Parathyroid adenoma (tissue), 2 donors: ENCODE data around the gene IL10RB.
"Not testable (repeated sequence)": the region's sequence is repeated elsewhere in the genome, so short reads cannot be mapped to it uniquely, and the experiment has no call there.

Experiments used
- H2AFZ ChIP-seq: fragments of 300-600 bp; sonication (generic); one replicate; pipeline ENCODE4 v1.7.0; 2017; ENCODE audit warnings: antibody characterized with exemption, mild to moderate bottlenecking
- H3K27ac ChIP-seq: fragments of 300-600 bp; sonication (generic); one replicate; pipeline ENCODE4 v1.7.0; 2017
- H3K27me3 ChIP-seq: fragments of 300-600 bp; sonication (generic); one replicate; pipeline ENCODE4 v1.7.0; 2017; ENCODE audit warnings: low read length; ENCODE audit not compliant: control insufficient read depth, insufficient read depth
- H3K36me3 ChIP-seq: fragments of 300-600 bp; sonication (generic); one replicate; pipeline ENCODE4 v1.7.0; 2017; ENCODE audit warnings: low read length; ENCODE audit not compliant: control insufficient read depth, insufficient read depth
- H3K4me1 ChIP-seq: fragments of 300-600 bp; sonication (generic); one replicate; pipeline ENCODE4 v1.7.0; 2017; ENCODE audit warnings: control low read depth
- H3K4me2 ChIP-seq: fragments of 300-600 bp; sonication (generic); one replicate; pipeline ENCODE4 v1.7.0; 2017; ENCODE audit warnings: low read length
- H3K4me3 ChIP-seq: fragments of 300-600 bp; sonication (generic); one replicate; pipeline ENCODE4 v1.7.0; 2017; ENCODE audit warnings: low read depth, low read length
- H3K79me2 ChIP-seq: fragments of 300-600 bp; sonication (generic); one replicate; pipeline ENCODE4 v1.7.0; 2017; ENCODE audit warnings: control low read depth
- H3K9ac ChIP-seq: fragments of 300-600 bp; sonication (generic); one replicate; pipeline ENCODE4 v1.7.0; 2017; ENCODE audit warnings: mild to moderate bottlenecking
- H3K9me3 ChIP-seq: fragments of 300-600 bp; sonication (generic); one replicate; pipeline ENCODE4 v1.7.0; 2017; ENCODE audit warnings: low read length; ENCODE audit not compliant: control insufficient read depth
- CTCF ChIP-seq: fragments of 300-600 bp; sonication (generic); IDR thresholded peaks from one replicate; pipeline ENCODE4 v1.7.0; 2017; ENCODE audit warnings: antibody characterized with exemption, mild to moderate bottlenecking
- donor health status: primary hyperparathyroidism.

Gene IL10RB

GRCh38 chr21:33236766-33237165, 29.4 kb upstream of the IL10RB start:
- Histone ChIP-seq H3K9me3 (no peaks in the 10 kb centered on the region), H3K9ac (no peak overlapping the region), H3K79me2 (peaks cover 2% of the 10 kb centered on the region), H2AFZ (no peak overlapping the region), H3K27me3 (no peaks in the 10 kb centered on the region), H3K27ac (no peak overlapping the region), H3K4me1 (no peaks in the 10 kb centered on the region), H3K4me3 (no peak overlapping the region), H3K4me2 (no peak overlapping the region), H3K36me3 (no peaks in the 10 kb centered on the region)
- TF ChIP-seq CTCF, result no peak

DNA sequence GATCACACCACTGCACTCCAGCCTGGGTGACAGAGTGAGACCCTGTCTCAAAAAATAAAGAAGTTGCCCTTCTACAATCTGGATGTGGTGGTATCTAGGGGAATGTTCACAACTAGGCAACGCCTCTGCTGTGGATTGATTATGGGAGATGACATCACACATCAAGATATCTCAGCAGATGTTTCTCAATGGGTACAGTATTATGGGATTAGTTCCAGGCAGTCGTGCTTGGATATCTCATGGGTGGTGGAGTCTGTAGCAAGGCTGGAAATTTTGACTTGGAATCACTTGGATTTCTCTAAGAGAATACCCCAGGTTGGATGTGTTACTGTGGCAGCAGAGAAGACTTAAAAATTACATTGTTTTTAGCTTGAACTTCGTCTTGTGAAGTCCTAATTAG, 28.7 kb upstream of the IL10RB start:
- no peak overlapping the region for H3K4me2 ChIP-seq
- peaks cover 2% of the 10 kb centered on the region for H3K79me2 ChIP-seq
- H3K9me3 ChIP-seq, result no peaks in the 10 kb centered on the region
- TF ChIP-seq CTCF, result no peak
- no peak overlapping the region for H3K27ac ChIP-seq
- no peaks in the 10 kb centered on the region for H3K4me1 ChIP-seq
- no peaks in the 10 kb centered on the region for H3K36me3 ChIP-seq
- H3K4me3 ChIP-seq, result no peak overlapping the region
- no peak overlapping the region for H2AFZ ChIP-seq
- no peak overlapping the region for H3K9ac ChIP-seq
- H3K27me3 ChIP-seq, result no peaks in the 10 kb centered on the region

- no peaks in the 10 kb centered on the region for H3K27me3 ChIP-seq
- no peak for TF ChIP-seq CTCF
- H3K79me2 ChIP-seq, result peaks cover 2% of the 10 kb centered on the region
- H3K9ac ChIP-seq, result no peak overlapping the region
- H3K4me2 ChIP-seq, result no peak overlapping the region
- H2AFZ ChIP-seq, result no peak overlapping the region
- no peak overlapping the region for H3K4me3 ChIP-seq
- H3K36me3 ChIP-seq, result no peaks in the 10 kb centered on the region
- H3K9me3 ChIP-seq, result no peaks in the 10 kb centered on the region
- H3K4me1 ChIP-seq, result no peaks in the 10 kb centered on the region
- H3K27ac ChIP-seq, result no peak overlapping the region
Observed at GRCh38 chr21:33238146-33238545, 28.0 kb upstream of the IL10RB start.

DNA sequence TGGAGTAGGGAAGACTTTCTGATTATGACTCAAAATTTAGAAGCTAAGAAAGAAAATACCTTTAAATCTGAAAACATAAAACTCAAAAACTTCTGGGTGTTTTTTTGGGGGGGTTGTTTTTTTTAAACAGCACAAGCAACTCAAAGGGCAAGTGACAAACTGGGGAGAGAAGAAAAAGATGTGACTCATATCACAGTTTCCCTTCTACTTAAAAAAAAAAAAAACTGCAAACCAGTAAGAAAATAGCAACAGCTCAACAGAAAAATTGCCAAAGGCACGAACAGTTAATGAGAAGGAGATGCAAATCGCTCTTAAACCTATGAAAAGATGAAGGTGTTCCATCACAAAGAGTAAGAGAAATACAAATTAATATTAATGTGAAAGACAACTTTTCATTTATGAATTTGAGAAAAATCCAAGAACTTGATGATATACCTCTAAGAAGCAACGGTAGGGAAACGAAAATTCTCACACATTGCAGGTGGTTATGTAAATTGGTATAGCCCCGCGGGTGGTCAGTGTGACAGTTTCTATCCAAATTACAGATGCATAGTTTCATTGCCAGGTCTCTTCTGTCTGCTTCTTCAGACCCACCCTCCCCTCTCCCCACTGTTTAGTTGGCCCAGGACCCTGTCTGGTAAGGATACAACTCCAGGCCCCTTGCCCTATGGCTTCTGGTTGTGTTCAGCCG, 27.5 kb upstream of the IL10RB start:
- Histone ChIP-seq H3K9ac (no peak overlapping the region), H3K4me2 (no peak overlapping the region), H3K9me3 (no peaks in the 10 kb centered on the region), H3K27ac (no peak overlapping the region), H3K4me3 (no peak overlapping the region), H2AFZ (no peak overlapping the region), H3K79me2 (peaks cover 2% of the 10 kb centered on the region), H3K27me3 (no peaks in the 10 kb centered on the region), H3K36me3 (no peaks in the 10 kb centered on the region), H3K4me1 (no peaks in the 10 kb centered on the region)
- TF ChIP-seq CTCF, result no peak

DNA sequence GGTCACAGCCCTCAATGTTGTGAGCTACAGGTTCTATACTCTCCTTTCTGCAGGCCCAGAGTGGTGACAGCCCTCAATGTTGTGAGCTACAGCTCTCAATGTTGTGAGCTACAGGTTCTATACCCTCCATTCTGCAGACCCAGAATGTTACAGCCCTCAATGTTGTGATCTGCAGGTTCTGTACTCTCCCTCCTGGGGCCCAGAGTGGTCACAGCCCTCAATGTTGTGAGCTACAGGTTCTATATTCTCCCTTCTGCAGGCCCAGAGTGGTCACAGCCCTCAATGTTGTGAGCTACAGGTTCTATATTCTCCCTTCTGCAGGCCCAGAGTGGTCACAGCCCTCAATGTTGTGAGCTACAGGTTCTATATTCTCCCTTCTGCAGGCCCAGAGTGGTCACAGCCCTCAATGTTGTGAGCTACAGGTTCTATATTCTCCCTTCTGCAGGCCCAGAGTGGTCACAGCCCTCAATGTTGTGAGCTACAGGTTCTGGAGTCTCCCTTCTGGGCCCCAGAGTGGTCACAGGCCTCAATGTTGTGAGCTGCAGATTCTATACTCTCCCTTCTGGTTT, 26.5 kb upstream of the IL10RB start:
- not testable (repeated sequence) for H3K79me2 ChIP-seq, H3K4me3 ChIP-seq, H3K27ac ChIP-seq, H3K9me3 ChIP-seq, H3K4me2 ChIP-seq, H2AFZ ChIP-seq, H3K36me3 ChIP-seq, H3K9ac ChIP-seq, H3K27me3 ChIP-seq, H3K4me1 ChIP-seq
